Testis (tissue), 3 donors: ENCODE measurements around the gene NT5M. TPM values are rescaled to one million over a fixed set of nuclear protein-coding genes. Genes with fewer than 3 reads are reported as not detected.

ENCODE experiments used
- DNase-seq: peaks from one replicate; pipeline ENCODE4 v3.0.0-alpha.2; 2019
- H3K27ac ChIP-seq, 2 donors: fragments of 200-600 bp; sonication (generic); one replicate each; pipeline ENCODE4 v1.5.1; 2019
- H3K27me3 ChIP-seq: fragments of 200-600 bp; sonication (generic); one replicate; pipeline ENCODE4 v1.5.1; 2019
- H3K36me3 ChIP-seq: fragments of 200-600 bp; sonication (generic); one replicate; pipeline ENCODE4 v1.5.1; 2017; ENCODE audit warnings: low read depth; ENCODE audit errors: missing control alignments
- H3K4me1 ChIP-seq: fragments of 200-600 bp; sonication (generic); one replicate; pipeline ENCODE4 v1.5.1; 2019
- H3K4me3 ChIP-seq, 2 donors: fragments of 200-600 bp; sonication (generic); one replicate each; pipeline ENCODE4 v1.5.1; 2017 to 2019
- H3K9me3 ChIP-seq: fragments of 200-600 bp; sonication (generic); one replicate; pipeline ENCODE4 v1.5.1; 2017
- POLR2A ChIP-seq: fragments of 450-650 bp; IDR thresholded peaks from one replicate; pipeline ENCODE4 v1.6.1; 2017; ENCODE audit warnings: antibody characterized with exemption, mild to moderate bottlenecking, moderate library complexity
- WGBS, 2 donors: methylation state at CpG; one replicate each; pipeline ENCODE4 v1.1.5; 2018; 5-methylcytosine and 5-hydroxymethylcytosine counted together
- intact Hi-C: fragments of 100-400 bp; cut with DNase I; formaldehyde crosslinking; loops from one replicate; pipeline ENCODE4 v1.15.1; 2023; ENCODE audit warnings: low total_unique reads
- polyA plus RNA-seq: library from polyadenylated mRNA; stranded (reverse); fragments of 350-450 nt; fragmentation: Illumina TruSeq; extraction: RNeasy Lipid Tissue Mini Kit (QIAGEN cat#74804); gene quantifications from one replicate; pipeline ENCODE4 v1.2.3, GENCODE V29; 2014; ENCODE audit warnings: low read depth, low replicate concordance; ENCODE audit not compliant: insufficient read depth
- total RNA-seq, 2 donors: library from RNA; depleted of rRNA; stranded (reverse); fragments of >200 nt; gene quantifications; one replicate each; pipeline ENCODE4 v1.2.3, GENCODE V29; 2016
- TF ChIP-seq, protein P1 (sequence below), 3 experiments: fragments of 450-650 bp in 2 of 3; fragments of 200-600 bp in 1 of 3; sonication (generic) in 1 of 3; IDR thresholded peaks; one replicate each; pipeline ENCODE4 v1.5.1; 2016 to 2019; ENCODE audit warnings: antibody characterized with exemption in 3 of 3, mild to moderate bottlenecking in 2 of 3, moderate library complexity in 1 of 3

NT5M gene
- total and polyA plus RNA-seq, 3 donors from 2014 or later = 26.1 to 47.5 (median 33.5) TPM

- H3K27ac ChIP-seq = no peak overlapping the region
- 59 to 78% methylated on average over 3 of the region's 3 CpGs for WGBS, 2 donors
Observed at GRCh38 chr17:17358060-17358751, 55.0 kb downstream of the NT5M start.

GRCh38 chr17:17358866-17359265 lies 55.7 kb downstream of the NT5M start:
- Histone ChIP-seq H3K27ac (no peak overlapping the region), H3K9me3 (no peaks in the 10 kb centered on the region), H3K4me1 (peaks cover 6% of the 10 kb centered on the region), H3K27me3 (no peaks in the 10 kb centered on the region), H3K4me3 (no peak overlapping the region), H3K36me3 (no peaks in the 10 kb centered on the region)
- TF ChIP-seq POLR2A = no peak
- TF ChIP-seq, protein P1, sequence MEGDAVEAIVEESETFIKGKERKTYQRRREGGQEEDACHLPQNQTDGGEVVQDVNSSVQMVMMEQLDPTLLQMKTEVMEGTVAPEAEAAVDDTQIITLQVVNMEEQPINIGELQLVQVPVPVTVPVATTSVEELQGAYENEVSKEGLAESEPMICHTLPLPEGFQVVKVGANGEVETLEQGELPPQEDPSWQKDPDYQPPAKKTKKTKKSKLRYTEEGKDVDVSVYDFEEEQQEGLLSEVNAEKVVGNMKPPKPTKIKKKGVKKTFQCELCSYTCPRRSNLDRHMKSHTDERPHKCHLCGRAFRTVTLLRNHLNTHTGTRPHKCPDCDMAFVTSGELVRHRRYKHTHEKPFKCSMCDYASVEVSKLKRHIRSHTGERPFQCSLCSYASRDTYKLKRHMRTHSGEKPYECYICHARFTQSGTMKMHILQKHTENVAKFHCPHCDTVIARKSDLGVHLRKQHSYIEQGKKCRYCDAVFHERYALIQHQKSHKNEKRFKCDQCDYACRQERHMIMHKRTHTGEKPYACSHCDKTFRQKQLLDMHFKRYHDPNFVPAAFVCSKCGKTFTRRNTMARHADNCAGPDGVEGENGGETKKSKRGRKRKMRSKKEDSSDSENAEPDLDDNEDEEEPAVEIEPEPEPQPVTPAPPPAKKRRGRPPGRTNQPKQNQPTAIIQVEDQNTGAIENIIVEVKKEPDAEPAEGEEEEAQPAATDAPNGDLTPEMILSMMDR (IDR thresholded peaks at IDR 0.05) = no peak
- intact Hi-C loops = loop anchor here (5.0 kb wide), 1 partner anchor 283 kb away; no protein-coding TSS in a partner anchor
- WGBS, 2 donors = 68 to 69% methylated on average over 2 of the region's 2 CpGs
- DNase-seq = no peak

More at GRCh38 chr17:17358060-17358751, 55.0 kb downstream of the NT5M start:
- DNase-seq = no peak
- no peaks in the 10 kb centered on the region for H3K9me3 ChIP-seq
- H3K4me1 ChIP-seq = peaks cover 6% of the 10 kb centered on the region
- no peak overlapping the region for H3K4me3 ChIP-seq
- no peak for TF ChIP-seq POLR2A
- TF ChIP-seq, protein P1 (IDR thresholded peaks at IDR 0.05) = no peak
- no peaks in the 10 kb centered on the region for H3K27me3 ChIP-seq
- H3K36me3 ChIP-seq = no peaks in the 10 kb centered on the region
- intact Hi-C loops = loop anchor here (5.0 kb wide), 1 partner anchor 284 kb away; no protein-coding TSS in a partner anchor

- H3K27me3 ChIP-seq = no peaks in the 10 kb centered on the region
- no peak overlapping the region for H3K27ac ChIP-seq
- H3K36me3 ChIP-seq = no peaks in the 10 kb centered on the region
- no peak overlapping the region for H3K4me3 ChIP-seq
- TF ChIP-seq POLR2A = no peak
- TF ChIP-seq, protein P1 (IDR thresholded peaks at IDR 0.05) = no peak
- 79 to 88% methylated on average over 2 of the region's 2 CpGs for WGBS, 2 donors
- H3K4me1 ChIP-seq = peaks cover 6% of the 10 kb centered on the region
- DNase-seq = no peak
- no peaks in the 10 kb centered on the region for H3K9me3 ChIP-seq
- intact Hi-C loops = loop anchor here (5.0 kb wide), 1 partner anchor 283 kb away; no protein-coding TSS in a partner anchor
Observed at GRCh38 chr17:17359271-17359670, 56.1 kb downstream of the NT5M start.

DNA sequence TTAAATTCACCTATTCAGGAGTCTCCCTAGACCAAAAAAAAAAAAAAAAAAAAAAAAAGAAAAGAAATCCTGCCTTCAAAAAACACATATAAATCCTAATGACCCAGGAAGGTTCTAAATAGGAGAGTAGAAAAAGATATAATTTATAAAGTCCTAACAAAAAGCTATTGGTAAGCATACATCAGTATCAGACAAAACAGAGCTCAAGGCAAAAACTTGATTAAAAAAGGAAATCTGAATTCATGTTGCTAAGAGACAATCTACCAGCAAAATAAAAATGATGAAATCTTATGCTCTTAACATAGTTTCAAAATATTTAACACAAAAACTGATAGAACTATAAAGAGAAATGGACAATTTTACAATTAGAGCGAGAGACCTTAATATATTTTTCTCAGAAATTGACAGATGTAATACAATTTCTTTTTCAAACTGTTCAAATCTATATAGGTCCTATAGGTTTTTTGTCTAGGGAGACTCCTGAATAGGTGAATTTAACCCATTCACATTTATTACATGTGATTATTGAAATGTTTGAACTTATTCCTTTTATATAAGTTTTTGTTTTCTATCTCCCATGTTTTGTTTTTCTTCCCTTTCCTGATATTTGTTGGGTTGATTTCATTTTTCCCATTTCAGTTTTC lies 57.0 kb downstream of the NT5M start:
- 93 to 98% methylated on average over 1 of the region's 1 CpG for WGBS, 2 donors
- Histone ChIP-seq H3K27ac (no peak overlapping the region), H3K4me3 (no peak overlapping the region), H3K36me3 (no peaks in the 10 kb centered on the region), H3K4me1 (peaks cover 6% of the 10 kb centered on the region), H3K9me3 (no peaks in the 10 kb centered on the region), H3K27me3 (no peaks in the 10 kb centered on the region)
- no peak for DNase-seq
- no peak for TF ChIP-seq POLR2A
- TF ChIP-seq, protein P1 (IDR thresholded peaks at IDR 0.05) = no peak
- intact Hi-C loops = no loop called here
